Endothelial cell of umbilical vein (primary cell): Measurements from ENCODE around the gene PPP5C. TPM values are rescaled to one million over a fixed set of nuclear protein-coding genes. Genes with fewer than 3 reads are reported as not detected.

Experiments used
- BruUV-seq: library from RNA; stranded (reverse); fragments of 400-500 nt; replicated peaks from 2 replicates; lab custom pipeline; 2021; lab: Mats Ljungman, UMichigan
- CTCF ChIA-PET: fragments of 300-600, 350-600 bp; sonication (Branson Sonifier 250); formaldehyde crosslinking; loops from one replicate; lab custom pipeline; 2021; ENCODE audit warnings: antibody characterized with exemption, inconsistent platforms; lab: Charles Lee
- POLR2A ChIA-PET: fragments of 300-600, 350-600 bp; sonication (Branson Sonifier 250); formaldehyde crosslinking; loops from one replicate; lab custom pipeline; 2021; ENCODE audit warnings: antibody characterized with exemption, inconsistent platforms; lab: Charles Lee
- DNase-seq: peaks from one replicate; pipeline ENCODE4 v3.0.0-alpha.2; 2011; ENCODE audit warnings: low read depth, low spot score
- FAIRE-seq: peaks from 2 replicates; lab custom pipeline; 2011; peaks lifted over from hg19 to GRCh38; lab: Jason Lieb, UNC
- H2AFZ ChIP-seq: 2 replicates; pipeline ENCODE4 v1.6.0; 2012; ENCODE audit warnings: low read depth, low read length, control low read depth, inconsistent platforms
- H3K27ac ChIP-seq: 2 replicates; pipeline ENCODE4 v1.5.1; 2011; ENCODE audit warnings: low read depth, mild to moderate bottlenecking, control low read depth, low read length, moderate library complexity; ENCODE audit not compliant: insufficient read depth
- H3K27me3 ChIP-seq, 2 experiments: 2 replicates each; pipeline versions ENCODE4 v1.6.0 to v1.6.1; 2011; ENCODE audit warnings: low read length in 2 of 2, mixed read lengths in 1 of 2; ENCODE audit not compliant: control insufficient read depth in 2 of 2, insufficient read depth in 2 of 2
- H3K36me3 ChIP-seq, 2 experiments: 2 replicates in 1 of 2; 3 replicates in 1 of 2; pipeline ENCODE4 v1.5.1; 2011; ENCODE audit warnings: low read length in 2 of 2, mild to moderate bottlenecking in 1 of 2, moderate library complexity in 1 of 2; ENCODE audit not compliant: control insufficient read depth in 2 of 2, insufficient read depth in 2 of 2; ENCODE audit errors: extremely low read depth in 1 of 2
- H3K4me1 ChIP-seq: 3 replicates; pipeline ENCODE4 v1.5.1; 2011; ENCODE audit warnings: mild to moderate bottlenecking, low read length; ENCODE audit not compliant: control insufficient read depth, insufficient read depth; ENCODE audit errors: extremely low read depth
- H3K4me2 ChIP-seq: 2 replicates; pipeline ENCODE4 v1.6.1; 2011; ENCODE audit warnings: low read length, control low read depth, mixed read lengths; ENCODE audit not compliant: insufficient read depth
- H3K4me3 ChIP-seq, 3 experiments: fragments of 200-600 bp in 1 of 3; sonication (generic), shearing (Covaris generic) in 1 of 3; replicated peaks in 1 of 3; 2 replicates each; pipeline ENCODE4 v1.5.1; 2011 to 2016; ENCODE audit warnings: control low read depth in 3 of 3, low read length in 3 of 3, mild to moderate bottlenecking in 2 of 3, inconsistent platforms in 1 of 3, low read depth in 1 of 3, moderate library complexity in 1 of 3; ENCODE audit not compliant: insufficient read depth in 1 of 3
- H3K79me2 ChIP-seq: 2 replicates; pipeline ENCODE4 v1.6.0; 2012; ENCODE audit warnings: low read length, inconsistent platforms; ENCODE audit not compliant: control insufficient read depth, insufficient read depth
- H3K9ac ChIP-seq: replicated peaks from 2 replicates; pipeline ENCODE3; 2011; ENCODE audit warnings: low read length, control low read depth; ENCODE audit not compliant: insufficient read depth; ENCODE audit errors: extremely low read depth
- H3K9me1 ChIP-seq: replicated peaks from 3 replicates; pipeline ENCODE4 v1.6.0; 2011; ENCODE audit warnings: mild to moderate bottlenecking, low read length; ENCODE audit not compliant: control insufficient read depth, insufficient read depth; ENCODE audit errors: extremely low read depth
- H3K9me3 ChIP-seq: replicated peaks from 2 replicates; pipeline ENCODE4 v1.5.1; 2012; ENCODE audit warnings: low read length, inconsistent platforms; ENCODE audit not compliant: control insufficient read depth, insufficient read depth
- H4K20me1 ChIP-seq: replicated peaks from 2 replicates; pipeline ENCODE3; 2011; ENCODE audit warnings: mild to moderate bottlenecking, low read length; ENCODE audit not compliant: control insufficient read depth, insufficient read depth; ENCODE audit errors: extremely low read depth
- EZH2 ChIP-seq: IDR thresholded peaks from 2 replicates; pipeline ENCODE4 v1.6.1; 2012; ENCODE audit warnings: borderline replicate concordance, low read depth, mild to moderate bottlenecking, moderate library complexity, low read length, inconsistent platforms; ENCODE audit not compliant: severe bottlenecking
- FOS ChIP-seq: IDR thresholded peaks from 2 replicates; pipeline ENCODE4 v1.6.1; 2011; ENCODE audit warnings: mild to moderate bottlenecking, low read length, moderate library complexity, borderline replicate concordance; ENCODE audit not compliant: insufficient read depth
- GATA2 ChIP-seq: IDR thresholded peaks from 2 replicates; pipeline ENCODE4 v1.7.0; 2011; ENCODE audit warnings: low read depth, mild to moderate bottlenecking, moderate library complexity, mixed read lengths, low read length; ENCODE audit not compliant: insufficient read length, insufficient read depth
- JUN ChIP-seq: IDR thresholded peaks from 2 replicates; pipeline ENCODE4 v1.6.1; 2011; ENCODE audit warnings: borderline replicate concordance, low read depth; ENCODE audit not compliant: insufficient read length, insufficient read depth
- MYC ChIP-seq: IDR thresholded peaks from one replicate; pipeline ENCODE4 v1.6.1; 2011; ENCODE audit warnings: mild to moderate bottlenecking, low read depth, low read length
- POLR2A ChIP-seq: IDR thresholded peaks from 2 replicates; pipeline ENCODE4 v1.6.1; 2012; ENCODE audit warnings: low read depth, mild to moderate bottlenecking, control low read depth, low read length
- POLR2AphosphoS5 ChIP-seq: IDR thresholded peaks from 2 replicates; pipeline ENCODE4 v1.6.1; 2012; ENCODE audit warnings: low read depth, mild to moderate bottlenecking, control low read depth, low read length, moderate library complexity; ENCODE audit not compliant: insufficient read depth
- dilution Hi-C: fragments of 300-500 bp; cut with MboI; formaldehyde crosslinking; loops from one replicate; pipeline ENCODE4 v1.15.0; 2019; ENCODE audit warnings: low sequenced_read_pairs; ENCODE audit not compliant: extremely low pct_ligation_motif_present
- intact Hi-C: fragments of 100-400 bp; cut with micrococcal nuclease; formaldehyde crosslinking; loops from one replicate; pipeline ENCODE4 v1.10.0; 2022
- polyA plus RNA-seq, 4 experiments: library from polyadenylated mRNA; depleted of rRNA in 3 of 4; stranded (reverse) in 3 of 4; unstranded in 1 of 4; fragments of >200 nt; gene quantifications; 2 replicates each; pipeline versions ENCODE4 v1.2.1 to v1.2.3, GENCODE V29; 2011 to 2012; ENCODE audit warnings: missing spikeins in 1 of 4
- total RNA-seq: library from RNA; stranded (reverse); gene quantifications from 2 replicates; pipeline ENCODE4 v1.2.3, GENCODE V29; 2021
- TF ChIP-seq, protein P1 (sequence below), 2 donors: IDR thresholded peaks; 1 replicate in 1 of 2; 2 replicates in 1 of 2; pipeline ENCODE4 v1.5.1; 2011; ENCODE audit warnings: low read length in 2 of 2, mild to moderate bottlenecking in 2 of 2, moderate library complexity in 2 of 2, control low read depth in 1 of 2, inconsistent platforms in 1 of 2, low read depth in 1 of 2; ENCODE audit not compliant: insufficient read depth in 1 of 2; ENCODE audit errors: extremely low read depth in 1 of 2
- TF ChIP-seq, protein P2 (sequence below): IDR thresholded peaks from 2 replicates; pipeline ENCODE4 v1.6.1; 2011; ENCODE audit not compliant: insufficient read depth, insufficient read length

Gene PPP5C
- total and polyA plus RNA-seq, 2 donors (not counting 3 experiments of a cell fraction or from before 2014, with no cell fraction given), result 114 to 172 TPM

DNA sequence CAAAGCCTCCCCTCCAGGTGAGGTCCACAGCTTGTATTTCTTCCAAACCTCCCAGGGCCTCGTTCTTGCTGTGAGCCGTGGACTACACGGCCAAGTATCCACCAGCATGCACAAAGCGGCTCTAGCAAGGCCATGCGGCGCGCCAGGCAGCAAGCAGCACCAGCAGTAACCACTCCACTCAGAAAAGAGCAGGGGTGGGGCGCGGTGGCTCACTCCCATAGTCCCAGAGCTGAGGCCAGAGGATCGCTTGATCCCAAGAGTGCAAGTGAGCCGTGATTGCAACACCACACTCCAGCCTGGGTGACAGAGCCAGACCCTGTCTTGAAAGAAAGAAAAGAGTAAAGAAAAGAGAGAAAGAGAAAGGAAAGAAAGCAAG is 61.8 kb downstream of the PPP5C start:
- no peak overlapping the region for H2AFZ ChIP-seq
- no peak for TF ChIP-seq POLR2A
- TF ChIP-seq POLR2AphosphoS5, result no peak
- TF ChIP-seq EZH2, result no peak
- TF ChIP-seq MYC, result no peak
- TF ChIP-seq JUN, result no peak
- TF ChIP-seq GATA2, result no peak
- TF ChIP-seq FOS, result no peak
- TF ChIP-seq, protein P1, sequence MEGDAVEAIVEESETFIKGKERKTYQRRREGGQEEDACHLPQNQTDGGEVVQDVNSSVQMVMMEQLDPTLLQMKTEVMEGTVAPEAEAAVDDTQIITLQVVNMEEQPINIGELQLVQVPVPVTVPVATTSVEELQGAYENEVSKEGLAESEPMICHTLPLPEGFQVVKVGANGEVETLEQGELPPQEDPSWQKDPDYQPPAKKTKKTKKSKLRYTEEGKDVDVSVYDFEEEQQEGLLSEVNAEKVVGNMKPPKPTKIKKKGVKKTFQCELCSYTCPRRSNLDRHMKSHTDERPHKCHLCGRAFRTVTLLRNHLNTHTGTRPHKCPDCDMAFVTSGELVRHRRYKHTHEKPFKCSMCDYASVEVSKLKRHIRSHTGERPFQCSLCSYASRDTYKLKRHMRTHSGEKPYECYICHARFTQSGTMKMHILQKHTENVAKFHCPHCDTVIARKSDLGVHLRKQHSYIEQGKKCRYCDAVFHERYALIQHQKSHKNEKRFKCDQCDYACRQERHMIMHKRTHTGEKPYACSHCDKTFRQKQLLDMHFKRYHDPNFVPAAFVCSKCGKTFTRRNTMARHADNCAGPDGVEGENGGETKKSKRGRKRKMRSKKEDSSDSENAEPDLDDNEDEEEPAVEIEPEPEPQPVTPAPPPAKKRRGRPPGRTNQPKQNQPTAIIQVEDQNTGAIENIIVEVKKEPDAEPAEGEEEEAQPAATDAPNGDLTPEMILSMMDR (IDR thresholded peaks at IDR 0.05; ENCODE audit: extremely low read depth in 1 of 2, insufficient read depth in 1 of 2, low read depth in 1 of 2, low read length in 2 of 2), result no peak
- TF ChIP-seq, protein P2, sequence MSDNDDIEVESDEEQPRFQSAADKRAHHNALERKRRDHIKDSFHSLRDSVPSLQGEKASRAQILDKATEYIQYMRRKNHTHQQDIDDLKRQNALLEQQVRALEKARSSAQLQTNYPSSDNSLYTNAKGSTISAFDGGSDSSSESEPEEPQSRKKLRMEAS, result no peak
- dilution Hi-C loops, result no loop called here
- H3K79me2 ChIP-seq, result no peaks in the 10 kb centered on the region
- DNase-seq (no peak), FAIRE-seq (no peak)
- H3K4me1 ChIP-seq, result no peaks in the 10 kb centered on the region
- no peak overlapping the region for H3K27ac ChIP-seq
- no peaks in the 10 kb centered on the region for H3K9me3 ChIP-seq
- BruUV-seq, result no TSS peak
- no peaks in the 10 kb centered on the region for H3K9me1 ChIP-seq
- H3K9ac ChIP-seq, result no peak overlapping the region
- H3K4me2 ChIP-seq, result no peak overlapping the region
- ChIA-PET CTCF (interaction anchor here (0.9 kb wide), 1 partner anchor 9 kb away, joined by 3 read pairs; no protein-coding TSS in a partner anchor), POLR2A (no interaction called here)
- no peaks in the 10 kb centered on the region for H3K36me3 ChIP-seq
- no peaks in the 10 kb centered on the region for H4K20me1 ChIP-seq
- H3K27me3 ChIP-seq, result peaks cover 50 to 56% of the 10 kb centered on the region in 2 experiments
- H3K4me3 ChIP-seq, result no peak overlapping the region
- intact Hi-C loops, result no loop called here
